Uterus (tissue), 2 donors: Measurements from ENCODE around the gene KIF18B.

ENCODE experiments used
- CTCF ChIP-seq, 4 experiments: fragments of 200-600 bp in 2 of 4; fragments of 450-650 bp in 2 of 4; sonication (generic) in 2 of 4; IDR thresholded peaks; one replicate each; pipeline ENCODE4 v1.5.1; 2016 to 2019; ENCODE audit warnings: antibody characterized with exemption in 4 of 4, mild to moderate bottlenecking in 2 of 4, moderate library complexity in 1 of 4
- POLR2A ChIP-seq, 2 donors: fragments of 450-650 bp; IDR thresholded peaks; one replicate each; pipeline ENCODE4 v1.6.1; 2016; ENCODE audit warnings: antibody characterized with exemption in 2 of 2, mild to moderate bottlenecking in 1 of 2, moderate library complexity in 1 of 2

DNA sequence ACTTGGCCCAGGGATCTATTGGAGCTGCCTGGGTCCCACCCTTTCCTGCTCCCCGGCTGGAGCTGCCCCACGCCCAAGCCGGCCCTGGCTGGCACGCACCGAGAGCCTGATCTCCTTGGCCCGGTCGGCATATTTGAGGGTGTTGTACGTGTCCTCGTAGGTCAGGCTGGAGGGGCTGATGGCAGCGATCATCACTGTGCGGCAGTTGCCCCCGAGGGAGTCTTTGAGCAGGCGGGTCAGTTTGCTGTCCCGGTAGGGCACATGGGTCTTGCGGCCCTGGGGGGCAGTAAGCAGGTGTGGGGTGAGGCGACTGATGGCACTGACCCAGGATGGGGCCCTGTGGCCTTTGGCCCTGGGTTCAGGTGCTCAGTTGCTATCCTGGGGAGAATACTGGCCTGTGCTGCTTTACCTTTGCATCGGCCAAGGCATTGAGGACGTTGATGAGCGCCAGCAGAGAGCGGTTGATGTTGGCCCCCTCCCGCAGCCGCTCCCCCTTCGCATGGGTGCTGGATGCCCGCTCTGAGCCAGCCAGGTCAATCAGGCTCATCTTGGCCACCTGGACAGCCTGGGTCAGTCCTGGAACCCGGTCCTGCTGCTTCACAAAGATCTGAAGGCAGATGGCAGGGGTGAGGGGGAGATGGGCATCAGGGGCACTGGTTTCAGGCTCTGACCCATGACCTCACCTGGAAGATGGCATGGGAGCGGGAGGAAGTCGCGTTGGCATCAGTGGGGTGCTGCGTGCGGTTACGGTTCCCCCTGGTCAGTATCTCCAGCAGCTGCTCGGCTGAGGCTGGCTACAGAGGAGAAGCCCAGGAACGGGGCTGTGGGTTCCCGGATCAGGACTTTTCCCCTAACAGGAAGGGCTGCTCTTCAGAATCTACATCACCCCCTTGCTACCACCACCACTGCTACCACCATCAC, 13.5 kb downstream of the KIF18B start:
- TF ChIP-seq POLR2A (IDR thresholded peaks at IDR 0.05) (no peak), CTCF (IDR thresholded peaks at IDR 0.05) (no peak)
